ENCODE results near the gene NID1.

The NID1 gene

DNA sequence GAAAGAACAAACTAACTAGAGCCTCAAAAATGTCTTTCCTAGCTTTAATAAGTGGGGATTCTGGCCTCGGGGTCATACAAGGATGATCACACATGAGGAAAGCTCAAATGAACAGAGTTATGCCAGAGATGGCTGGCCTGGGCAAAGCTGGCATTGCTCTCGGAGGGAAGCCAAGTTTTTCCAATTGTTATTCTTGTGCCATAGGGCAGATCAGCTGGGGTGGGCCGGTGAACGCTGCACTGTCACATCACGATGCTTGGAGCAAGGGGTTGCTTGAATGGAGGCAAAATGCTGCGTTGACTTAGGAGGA lies 122.3 kb downstream of the NID1 start:
- no peak overlapping the region for H3K27ac ChIP-seq
- no peaks in the 10 kb centered on the region for H3K9me3 ChIP-seq (ENCODE audit: low read depth, low read length)
- no peaks in the 10 kb centered on the region for H3K36me3 ChIP-seq (ENCODE audit: insufficient read depth, low read length)
- no peak overlapping the region for H3K9ac ChIP-seq (ENCODE audit: insufficient read length)
- no peak overlapping the region for H3K4me3 ChIP-seq
- no peak for DNase-seq (ENCODE audit: low read depth, low spot score)
- TF ChIP-seq POLR2AphosphoS5 (IDR thresholded peaks at IDR 0.05; ENCODE audit: borderline replicate concordance, low read depth, low read length) (no peak), FOXP2 (optimal IDR thresholded peaks at IDR 0.05; ENCODE audit: control extremely low read depth, extremely low read length, insufficient read depth) (no peak), EZH2 (IDR thresholded peaks at IDR 0.05) (no peak)

DNA sequence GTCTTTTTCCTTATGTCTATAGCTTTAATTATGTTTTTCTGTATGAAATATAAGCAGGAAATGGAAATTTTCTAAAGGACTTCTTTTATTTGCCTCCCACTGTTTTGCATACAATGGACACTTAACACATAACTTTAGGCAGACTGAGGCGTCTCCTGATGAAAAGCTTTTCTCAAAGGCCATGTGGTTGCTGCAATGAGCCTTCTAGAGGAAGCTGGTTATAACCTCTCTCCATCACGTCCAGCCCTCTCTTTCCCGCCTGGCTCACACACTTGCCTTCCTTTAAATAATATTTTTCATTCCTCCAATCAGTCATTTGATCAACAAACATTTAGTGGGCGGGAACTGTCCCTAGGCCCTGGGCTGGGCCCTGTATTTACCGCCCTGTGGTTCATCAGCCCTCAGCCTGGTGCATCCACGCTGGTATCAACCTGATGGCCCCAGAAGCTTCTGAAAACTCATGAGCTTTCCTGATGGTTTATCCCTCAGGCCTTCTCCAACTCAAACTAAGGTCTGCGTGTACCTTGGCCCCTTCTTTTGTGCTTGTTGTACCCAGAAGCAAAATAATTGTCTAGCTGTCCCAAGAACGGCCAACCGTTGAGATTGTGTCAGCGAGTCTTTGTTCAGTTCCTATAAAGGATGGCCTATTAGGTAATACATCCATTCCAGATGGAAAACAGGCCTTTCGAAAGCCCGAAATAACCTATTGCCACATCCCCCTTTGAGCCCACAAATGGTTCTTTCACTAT lies 122.8 kb downstream of the NID1 start:
- no peaks in the 10 kb centered on the region for H3K36me3 ChIP-seq (ENCODE audit: insufficient read depth, low read length)
- H3K9ac ChIP-seq (ENCODE audit: insufficient read length), result no peak overlapping the region
- no peak for TF ChIP-seq POLR2AphosphoS5 (IDR thresholded peaks at IDR 0.05; ENCODE audit: borderline replicate concordance, low read depth, low read length)
- TF ChIP-seq FOXP2 (optimal IDR thresholded peaks at IDR 0.05; ENCODE audit: control extremely low read depth, extremely low read length, insufficient read depth), result no peak
- TF ChIP-seq EZH2 (IDR thresholded peaks at IDR 0.05), result no peak
- H3K4me3 ChIP-seq, result no peak overlapping the region
- H3K27ac ChIP-seq, result no peak overlapping the region
- H3K9me3 ChIP-seq (ENCODE audit: low read depth, low read length), result no peaks in the 10 kb centered on the region
- no peak for DNase-seq (ENCODE audit: low read depth, low spot score)

DNA sequence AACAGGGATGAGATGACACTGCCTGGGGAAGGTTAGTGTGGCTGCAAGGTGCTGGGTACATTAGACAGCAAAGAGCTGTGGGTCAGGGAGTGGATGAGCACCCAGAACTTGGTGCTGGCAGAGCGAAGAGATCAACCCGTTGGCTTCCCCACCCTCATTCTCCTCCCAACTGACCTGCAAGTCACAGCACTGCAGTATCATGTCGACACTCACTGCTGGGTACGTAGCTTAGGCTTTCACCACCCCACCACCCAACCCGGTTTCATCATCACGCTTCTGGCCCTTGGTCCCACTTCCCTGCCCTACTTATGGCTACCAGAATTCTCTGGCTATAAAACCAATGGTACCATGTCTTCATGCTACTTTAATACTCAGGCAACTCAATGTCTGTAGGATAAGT lies 124.6 kb downstream of the NID1 start:
- Histone ChIP-seq H3K27ac (no peak overlapping the region), H3K9ac (ENCODE audit: insufficient read length) (no peak overlapping the region), H3K4me3 (no peak overlapping the region), H3K36me3 (ENCODE audit: insufficient read depth, low read length) (no peaks in the 10 kb centered on the region), H3K9me3 (ENCODE audit: low read depth, low read length) (no peaks in the 10 kb centered on the region)
- TF ChIP-seq FOXP2 (optimal IDR thresholded peaks at IDR 0.05; ENCODE audit: control extremely low read depth, extremely low read length, insufficient read depth), result no peak
- no peak for TF ChIP-seq EZH2 (IDR thresholded peaks at IDR 0.05)
- no peak for TF ChIP-seq POLR2AphosphoS5 (IDR thresholded peaks at IDR 0.05; ENCODE audit: borderline replicate concordance, low read depth, low read length)
- no peak for DNase-seq (ENCODE audit: low read depth, low spot score)

DNA sequence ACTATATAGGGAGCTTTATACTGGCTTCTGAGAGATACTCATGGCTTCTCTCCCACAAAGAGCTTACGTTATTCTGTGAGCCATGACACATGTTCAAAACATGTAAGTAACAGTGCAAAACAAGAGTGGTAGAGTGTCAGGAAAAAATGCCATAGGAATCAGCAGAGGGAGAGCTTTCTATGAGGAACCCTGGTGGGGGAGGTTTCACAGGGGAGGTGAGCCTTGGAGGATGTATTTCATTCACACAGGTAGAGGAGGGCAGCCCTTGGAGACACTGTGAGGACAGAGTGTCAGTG lies 125.5 kb downstream of the NID1 start:
- no peak overlapping the region for H3K4me3 ChIP-seq
- H3K9me3 ChIP-seq (ENCODE audit: low read depth, low read length), result no peaks in the 10 kb centered on the region
- H3K9ac ChIP-seq (ENCODE audit: insufficient read length), result no peak overlapping the region
- TF ChIP-seq FOXP2 (optimal IDR thresholded peaks at IDR 0.05; ENCODE audit: control extremely low read depth, extremely low read length, insufficient read depth) (no peak), POLR2AphosphoS5 (IDR thresholded peaks at IDR 0.05; ENCODE audit: borderline replicate concordance, low read depth, low read length) (no peak), EZH2 (IDR thresholded peaks at IDR 0.05) (no peak)
- H3K27ac ChIP-seq, result no peak overlapping the region
- H3K36me3 ChIP-seq (ENCODE audit: insufficient read depth, low read length), result no peaks in the 10 kb centered on the region
- DNase-seq (ENCODE audit: low read depth, low spot score), result no peak

DNA sequence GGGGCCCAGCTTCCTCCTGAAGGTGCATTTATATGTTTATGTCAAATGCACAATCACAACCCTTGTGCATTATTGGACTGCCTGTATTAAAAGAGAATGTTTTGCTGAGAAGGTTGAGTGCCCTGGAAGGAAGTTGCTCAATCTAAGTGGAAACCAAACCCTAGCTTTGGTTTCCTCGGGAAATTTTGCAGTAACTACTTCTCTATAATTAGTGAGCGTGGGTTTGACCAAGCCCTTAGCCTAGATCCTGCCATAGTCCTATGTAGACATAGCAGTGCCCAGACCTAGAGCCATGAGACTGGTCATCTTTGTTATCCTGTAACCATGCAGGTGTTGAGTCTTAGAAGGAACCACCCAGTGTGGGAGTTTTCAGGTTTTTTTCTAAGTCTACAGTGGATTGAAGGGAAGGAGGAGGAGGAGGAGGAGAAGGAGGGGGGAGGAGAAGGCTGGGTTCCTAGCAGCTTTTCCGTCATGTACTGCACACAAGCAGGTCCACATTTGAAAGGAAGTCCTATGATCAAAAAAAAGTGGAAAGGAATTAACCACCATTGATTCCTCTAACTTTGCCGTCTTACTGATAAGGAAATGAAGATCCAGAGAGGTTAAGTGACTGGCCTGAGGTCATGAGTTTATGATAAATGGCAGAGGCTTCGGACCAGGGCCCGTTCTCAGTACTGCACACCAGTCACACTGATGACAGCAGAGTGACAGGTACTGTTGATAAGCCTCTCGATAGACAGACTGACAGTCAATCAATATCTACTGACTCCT lies 126.0 kb downstream of the NID1 start:
- H3K4me3 ChIP-seq, result no peak overlapping the region
- no peak overlapping the region for H3K27ac ChIP-seq
- H3K36me3 ChIP-seq (ENCODE audit: insufficient read depth, low read length), result no peaks in the 10 kb centered on the region
- no peak overlapping the region for H3K9ac ChIP-seq (ENCODE audit: insufficient read length)
- no peak for TF ChIP-seq EZH2 (IDR thresholded peaks at IDR 0.05)
- TF ChIP-seq FOXP2 (optimal IDR thresholded peaks at IDR 0.05; ENCODE audit: control extremely low read depth, extremely low read length, insufficient read depth), result no peak
- no peak for TF ChIP-seq POLR2AphosphoS5 (IDR thresholded peaks at IDR 0.05; ENCODE audit: borderline replicate concordance, low read depth, low read length)
- H3K9me3 ChIP-seq (ENCODE audit: low read depth, low read length), result no peaks in the 10 kb centered on the region
- DNase-seq (ENCODE audit: low read depth, low spot score), result no peak

DNA sequence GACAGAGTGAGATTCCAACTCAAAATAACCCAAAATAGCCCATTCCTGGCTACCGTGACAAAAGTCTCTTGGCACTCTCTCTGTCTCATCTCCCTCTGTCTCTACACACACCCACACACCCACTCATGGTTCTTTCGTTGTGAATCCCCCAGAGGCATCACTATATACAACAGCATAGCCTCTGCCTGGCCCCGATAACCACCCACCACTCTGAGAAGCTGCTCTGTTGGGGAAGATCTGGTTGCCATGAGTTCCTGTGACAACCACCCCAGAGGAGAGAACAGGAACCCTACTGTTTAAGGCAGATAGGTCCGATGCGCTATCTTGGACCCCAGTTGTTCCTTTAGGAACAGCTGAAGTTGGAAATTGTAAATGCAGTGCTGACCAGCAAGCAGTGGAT lies 127.8 kb downstream of the NID1 start:
- no peak overlapping the region for H3K27ac ChIP-seq
- no peaks in the 10 kb centered on the region for H3K36me3 ChIP-seq (ENCODE audit: insufficient read depth, low read length)
- no peak overlapping the region for H3K4me3 ChIP-seq
- no peak overlapping the region for H3K9ac ChIP-seq (ENCODE audit: insufficient read length)
- no peak for TF ChIP-seq FOXP2 (optimal IDR thresholded peaks at IDR 0.05; ENCODE audit: control extremely low read depth, extremely low read length, insufficient read depth)
- TF ChIP-seq EZH2 (IDR thresholded peaks at IDR 0.05), result no peak
- TF ChIP-seq POLR2AphosphoS5 (IDR thresholded peaks at IDR 0.05; ENCODE audit: borderline replicate concordance, low read depth, low read length), result no peak
- no peak for DNase-seq (ENCODE audit: low read depth, low spot score)
- H3K9me3 ChIP-seq (ENCODE audit: low read depth, low read length), result no peaks in the 10 kb centered on the region

DNA sequence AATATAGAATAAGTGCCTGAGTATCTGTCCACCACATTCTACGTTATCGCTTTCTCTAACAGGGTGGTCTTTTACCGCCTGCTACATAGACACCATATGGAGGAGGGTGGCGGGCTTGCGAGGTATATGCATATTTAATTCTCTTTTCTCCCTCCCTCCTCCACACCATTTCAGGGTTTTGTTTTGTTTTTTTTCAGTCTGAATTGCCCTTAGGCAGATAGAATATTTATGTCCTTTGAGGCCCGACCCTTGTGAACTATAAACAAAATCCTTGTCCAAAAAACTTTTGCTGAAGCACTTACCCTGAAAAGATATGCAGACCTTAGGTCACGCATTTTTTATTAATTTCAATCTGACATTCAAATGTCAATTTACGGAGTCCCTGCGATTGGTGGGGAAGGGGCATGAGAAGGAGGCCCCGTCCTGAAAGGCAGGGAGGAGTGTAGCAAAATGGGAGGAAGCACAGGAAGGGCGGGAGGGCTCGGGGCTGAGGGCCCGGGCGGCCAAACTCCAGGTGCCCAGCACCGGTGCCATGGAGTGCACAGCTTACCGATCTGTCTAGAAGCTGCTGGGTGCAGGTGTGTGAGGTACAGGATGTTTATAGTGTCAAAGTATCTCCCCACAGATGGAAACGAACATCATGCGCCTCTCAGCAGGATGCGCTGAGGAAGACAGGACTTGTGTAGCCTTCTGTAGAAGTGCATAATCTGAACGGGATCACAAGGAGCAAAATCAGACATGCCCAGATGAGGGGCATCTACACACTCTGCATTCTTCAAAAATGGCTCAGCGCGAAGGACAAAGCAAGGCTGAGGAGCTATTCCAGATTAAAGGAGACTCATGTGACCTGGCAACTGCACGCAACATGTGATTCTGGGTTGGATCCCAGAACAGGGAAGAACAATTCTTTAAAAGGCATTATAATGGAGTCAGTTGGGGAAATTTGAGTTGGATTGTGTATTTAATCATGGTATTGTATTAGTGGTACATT lies 129.4 kb downstream of the NID1 start:
- no peak overlapping the region for H3K9ac ChIP-seq (ENCODE audit: insufficient read length)
- DNase-seq (ENCODE audit: low read depth, low spot score), result no peak
- H3K4me3 ChIP-seq, result no peak overlapping the region
- no peak overlapping the region for H3K27ac ChIP-seq
- no peaks in the 10 kb centered on the region for H3K9me3 ChIP-seq (ENCODE audit: low read depth, low read length)
- H3K36me3 ChIP-seq (ENCODE audit: insufficient read depth, low read length), result no peaks in the 10 kb centered on the region
- no peak for TF ChIP-seq POLR2AphosphoS5 (IDR thresholded peaks at IDR 0.05; ENCODE audit: borderline replicate concordance, low read depth, low read length)
- TF ChIP-seq EZH2 (IDR thresholded peaks at IDR 0.05), result no peak
- no peak for TF ChIP-seq FOXP2 (optimal IDR thresholded peaks at IDR 0.05; ENCODE audit: control extremely low read depth, extremely low read length, insufficient read depth)

DNA sequence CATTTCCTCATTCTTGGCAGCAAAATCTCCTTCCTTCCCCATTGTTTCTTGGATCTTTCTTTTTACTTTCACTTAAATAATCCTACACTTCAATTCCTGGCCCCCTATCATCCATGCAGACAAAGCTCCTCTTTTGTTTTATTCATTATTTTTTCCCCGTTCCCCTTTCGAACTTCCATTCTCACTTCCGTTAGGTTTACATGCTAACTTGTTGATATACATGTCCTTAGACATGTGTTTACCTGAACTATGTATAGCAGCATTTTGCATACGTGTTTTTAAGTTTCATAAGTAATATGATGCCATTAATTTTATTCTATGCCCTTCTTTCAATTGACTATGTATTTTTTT lies 131.1 kb downstream of the NID1 start:
- H3K4me3 ChIP-seq, result no peak overlapping the region
- no peak overlapping the region for H3K27ac ChIP-seq
- DNase-seq (ENCODE audit: low read depth, low spot score), result no peak

More for the DNA sequence above, 131.1 kb downstream of the NID1 start:
- TF ChIP-seq EZH2 (IDR thresholded peaks at IDR 0.05) (no peak), POLR2AphosphoS5 (IDR thresholded peaks at IDR 0.05; ENCODE audit: borderline replicate concordance, low read depth, low read length) (no peak), FOXP2 (optimal IDR thresholded peaks at IDR 0.05; ENCODE audit: control extremely low read depth, extremely low read length, insufficient read depth) (no peak)
- no peak overlapping the region for H3K9ac ChIP-seq (ENCODE audit: insufficient read length)
- H3K36me3 ChIP-seq (ENCODE audit: insufficient read depth, low read length), result no peaks in the 10 kb centered on the region
- no peaks in the 10 kb centered on the region for H3K9me3 ChIP-seq (ENCODE audit: low read depth, low read length)

All from SK-N-MC (cell line).